Measurements from ENCODE around the gene RIOX2. TPM values are rescaled to one million over a fixed set of nuclear protein-coding genes. Genes with fewer than 3 reads are reported as not detected.

RIOX2 gene
- total and polyA plus RNA-seq, 12 donors = 8.4 to 48.0 (median 19.5) TPM

- Histone ChIP-seq H3K27ac (no peak overlapping the region), H3K36me3 (replicated peaks in 1 of 2) (no peaks in the 10 kb centered on the region), H3K27me3 (no peaks in the 10 kb centered on the region), H3K9me3 (replicated peaks in 1 of 3) (no peaks in the 10 kb centered on the region), H3K4me3 (no peak overlapping the region), H3K4me1 (replicated peaks in 1 of 2) (no peaks in the 10 kb centered on the region)
- DNase-seq = no peak
- intact Hi-C loops (cut with DNase I) = no loop called here
- TF ChIP-seq CTCF (IDR thresholded peaks at IDR 0.05) (no peak), POLR2A (IDR thresholded peaks at IDR 0.05) (no peak)
These were observed 44.5 kb downstream of the RIOX2 start for GRCh38 chr3:97927704-97928103.

GRCh38 chr3:97917813-97918536, 54.3 kb downstream of the RIOX2 start:
- WGBS, 4 donors = 41 to 56% (median 54%) methylated on average over 3 of the region's 3 CpGs
- peaks cover 0 to 15% of the 10 kb centered on the region in 2 donors for H3K4me1 ChIP-seq (replicated peaks in 1 of 2)
- H3K36me3 ChIP-seq (replicated peaks in 1 of 2) = peaks cover 0 to 17% of the 10 kb centered on the region in 2 donors
- no peak for DNase-seq
- no peaks in the 10 kb centered on the region for H3K27me3 ChIP-seq
- intact Hi-C loops (cut with DNase I) = no loop called here
- H3K9me3 ChIP-seq (replicated peaks in 1 of 3) = no peaks in the 10 kb centered on the region
- no peak overlapping the region for H3K4me3 ChIP-seq
- peak overlapping the region in 1 of 5 donors; percentile 1 for H3K27ac ChIP-seq
- TF ChIP-seq CTCF (IDR thresholded peaks at IDR 0.05) = no peak
- no peak for TF ChIP-seq POLR2A (IDR thresholded peaks at IDR 0.05)

GRCh38 chr3:97916576-97916975, 55.7 kb downstream of the RIOX2 start:
- no peak for DNase-seq
- Histone ChIP-seq H3K36me3 (replicated peaks in 1 of 2) (peaks cover 0 to 21% of the 10 kb centered on the region in 2 donors), H3K4me3 (no peak overlapping the region), H3K4me1 (replicated peaks in 1 of 2) (peaks cover 0 to 17% of the 10 kb centered on the region in 2 donors), H3K27ac (no peak overlapping the region), H3K9me3 (replicated peaks in 1 of 3) (no peaks in the 10 kb centered on the region), H3K27me3 (no peaks in the 10 kb centered on the region)
- intact Hi-C loops (cut with DNase I) = no loop called here
- TF ChIP-seq CTCF (IDR thresholded peaks at IDR 0.05) (no peak), POLR2A (IDR thresholded peaks at IDR 0.05) (no peak)

- H3K36me3 ChIP-seq (replicated peaks in 1 of 2) = peaks cover 0 to 21% of the 10 kb centered on the region in 2 donors
- intact Hi-C loops (cut with DNase I) = no loop called here
- TF ChIP-seq CTCF (IDR thresholded peaks at IDR 0.05) = no peak
- TF ChIP-seq POLR2A (IDR thresholded peaks at IDR 0.05) = no peak
- H3K9me3 ChIP-seq (replicated peaks in 1 of 3) = no peaks in the 10 kb centered on the region
- DNase-seq = no peak
- H3K27me3 ChIP-seq = no peaks in the 10 kb centered on the region
- peaks cover 0 to 22% of the 10 kb centered on the region in 2 donors for H3K4me1 ChIP-seq (replicated peaks in 1 of 2)
- WGBS, 4 donors = 81 to 90% (median 88%) methylated on average over 2 of the region's 2 CpGs
- no peak overlapping the region for H3K27ac ChIP-seq
- H3K4me3 ChIP-seq = no peak overlapping the region
These were observed 57.8 kb downstream of the RIOX2 start for GRCh38 chr3:97914388-97914787.
